ENCODE results near the gene SPACDR. TPM values are rescaled to one million over a fixed set of nuclear protein-coding genes. Genes with fewer than 3 reads are reported as not detected.

SPACDR gene
- total RNA-seq, 6 experiments from 2014 or later: not detected

- Histone ChIP-seq H3K4me3 (peak overlapping the region; percentile 53 to 63 (median 53)), H3K27me3 (no peaks in the 10 kb centered on the region), H3K9me3 (no peaks in the 10 kb centered on the region), H3K4me1 (peaks cover 0 to 14% (median 3%) of the 10 kb centered on the region in 4 donors), H3K27ac (peak overlapping the region in 1 of 3 donors; percentile 18), H3K36me3 (no peaks in the 10 kb centered on the region)
- TF ChIP-seq CTCF (IDR thresholded peaks at IDR 0.05) (no peak), POLR2A (IDR thresholded peaks at IDR 0.05) (no peak)
- intact Hi-C loops (cut with DNase I): no loop called here
- ATAC-seq (no peak), DNase-seq (no peak)
- 35% methylated on average over 13 of the region's 14 CpGs for WGBS (ENCODE audit: insufficient coverage, low coverage, low lambda C conversion rate, missing lambda C conversion rate)
Measured at GRCh38 chr7:100482728-100483089, 18.6 kb upstream of the SPACDR start.

- intact Hi-C loops (cut with DNase I): no loop called here
- H3K27me3 ChIP-seq: no peaks in the 10 kb centered on the region
- H3K27ac ChIP-seq: no peak overlapping the region
- WGBS (ENCODE audit: insufficient coverage, low coverage, low lambda C conversion rate, missing lambda C conversion rate): 100% methylated on average over 1 of the region's 1 CpG
- TF ChIP-seq POLR2A (IDR thresholded peaks at IDR 0.05): no peak
- no peak for TF ChIP-seq CTCF (IDR thresholded peaks at IDR 0.05)
- H3K36me3 ChIP-seq: no peaks in the 10 kb centered on the region
- H3K9me3 ChIP-seq: no peaks in the 10 kb centered on the region
- peaks cover 0 to 21% (median 3%) of the 10 kb centered on the region in 4 donors for H3K4me1 ChIP-seq
- no peak for DNase-seq
- H3K4me3 ChIP-seq: no peak overlapping the region
- ATAC-seq: no peak
Measured at GRCh38 chr7:100481466-100481865, 17.4 kb upstream of the SPACDR start.

- H3K27ac ChIP-seq: peak within 1 kb of the TSS; percentile 84 to 95 (median 86)
- 0% methylated on average over 4 of the region's 27 CpGs for WGBS (ENCODE audit: insufficient coverage, low coverage, low lambda C conversion rate, missing lambda C conversion rate)
- intact Hi-C loops (cut with DNase I): loop anchor here (5.0 to 10.0 kb wide), 2 partner anchors 83 to 206 kb away; no protein-coding TSS in a partner anchor
Measured at GRCh38 chr7:100478958-100479660, 15.0 kb upstream of the SPACDR start, which contains the start of gene TSC22D4. TSS of gene TSC22D4 (minus strand) at chr7:100479214. CDS start at chr7:100478038, 1,176 bp downstream.

GRCh38 chr7:100477871-100478267 is 13.8 kb upstream of the SPACDR start:
- Histone ChIP-seq H3K4me1 (peaks cover 0 to 20% (median 3%) of the 10 kb centered on the region in 4 donors), H3K9me3 (no peaks in the 10 kb centered on the region), H3K4me3 (peak overlapping the region; percentile 32 to 96 (median 77)), H3K27ac (peak overlapping the region in 2 of 3 donors; percentile 15 to 47), H3K36me3 (peaks cover 0 to 12% (median 4%) of the 10 kb centered on the region in 4 donors), H3K27me3 (no peaks in the 10 kb centered on the region)
- TF ChIP-seq CTCF (IDR thresholded peaks at IDR 0.05) (no peak), POLR2A (IDR thresholded peaks at IDR 0.05) (no peak)
- 43% methylated on average over 6 of the region's 16 CpGs for WGBS (ENCODE audit: insufficient coverage, low coverage, low lambda C conversion rate, missing lambda C conversion rate)
- ATAC-seq: no peak
- intact Hi-C loops (cut with DNase I): loop anchor here (5.0 to 10.0 kb wide), 2 partner anchors 84 to 207 kb away; no protein-coding TSS in a partner anchor
- DNase-seq: no peak

More at GRCh38 chr7:100478958-100479660, 15.0 kb upstream of the SPACDR start, which contains the start of gene TSC22D4:
- TF ChIP-seq POLR2A (IDR thresholded peaks at IDR 0.05) (peak; percentile 66), CTCF (IDR thresholded peaks at IDR 0.05) (no peak)
- H3K9me3 ChIP-seq: no peaks in the 10 kb centered on the region
- no peaks in the 10 kb centered on the region for H3K27me3 ChIP-seq
- peak; percentile 95 to 97 (median 96) for DNase-seq
- H3K36me3 ChIP-seq: peaks cover 0 to 5% (median 2%) of the 10 kb centered on the region in 4 donors
- ATAC-seq: peak; percentile 86 to 92 (median 91)
- peaks cover 0 to 21% (median 3%) of the 10 kb centered on the region in 4 donors for H3K4me1 ChIP-seq
- H3K4me3 ChIP-seq: peak within 1 kb of the TSS; percentile 77 to 96 (median 96)
